H54 (cell line): ENCODE measurements around the gene MPP3.
"Not testable (repeated sequence)": the region's sequence is repeated elsewhere in the genome, so short reads cannot be mapped to it uniquely, and the experiment has no call there.

Experiments used
- DNase-seq: peaks from one replicate; pipeline ENCODE4 v3.0.0; 2011; ENCODE audit warnings: low spot score, mixed read lengths; ENCODE audit not compliant: insufficient read length
- FAIRE-seq: peaks from 3 replicates; lab custom pipeline; 2011; peaks lifted over from hg19 to GRCh38; lab: Jason Lieb, UNC
- POLR2A ChIP-seq: IDR thresholded peaks from 2 replicates; pipeline ENCODE4 v1.6.1; 2011; ENCODE audit warnings: low read depth, mild to moderate bottlenecking, low read length

The MPP3 gene

DNA sequence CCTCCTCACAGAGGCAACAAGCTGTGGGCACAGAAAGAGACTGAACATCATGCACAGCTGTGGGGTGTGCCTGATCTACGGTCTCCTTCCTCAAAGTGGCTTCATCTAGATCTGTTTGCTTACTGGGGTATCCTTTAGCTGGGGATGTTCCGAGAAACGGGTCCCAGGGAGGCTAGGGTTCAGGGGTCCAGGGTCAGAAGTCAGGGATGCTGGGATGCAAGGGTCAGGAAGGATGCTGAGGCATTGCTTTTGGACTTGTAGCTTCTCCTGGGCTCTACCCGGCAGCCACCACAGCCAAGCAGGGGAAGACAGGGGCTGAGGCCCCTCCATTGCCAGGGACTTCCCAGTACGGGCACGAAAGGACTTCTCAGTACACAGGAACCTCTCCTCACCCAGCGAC, 20.6 kb upstream of the MPP3 start:
- FAIRE-seq = no peak
- DNase-seq = no peak
- no peak for TF ChIP-seq POLR2A

DNA sequence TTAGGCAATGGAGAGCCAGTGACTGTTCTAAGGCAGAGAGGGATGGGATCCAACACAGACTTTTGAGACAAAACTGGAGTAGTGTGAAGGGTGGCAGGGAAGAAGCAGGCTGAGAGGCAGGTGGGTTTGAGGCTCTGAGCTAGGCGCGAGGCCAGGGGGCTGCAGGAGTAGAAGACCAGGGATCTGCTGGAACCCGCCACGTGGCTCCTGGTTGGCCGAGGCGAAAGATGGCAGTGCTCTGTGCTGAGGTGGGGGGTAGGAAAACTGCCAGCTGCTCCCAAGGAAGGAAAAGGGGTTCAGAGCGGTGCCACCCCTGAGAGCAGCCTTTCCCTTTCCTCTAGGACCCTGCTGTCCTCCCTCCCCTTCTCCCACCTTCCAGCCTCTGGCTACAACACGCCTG, 19.6 kb upstream of the MPP3 start:
- FAIRE-seq (no peak), DNase-seq (no peak)
- TF ChIP-seq POLR2A = no peak

DNA sequence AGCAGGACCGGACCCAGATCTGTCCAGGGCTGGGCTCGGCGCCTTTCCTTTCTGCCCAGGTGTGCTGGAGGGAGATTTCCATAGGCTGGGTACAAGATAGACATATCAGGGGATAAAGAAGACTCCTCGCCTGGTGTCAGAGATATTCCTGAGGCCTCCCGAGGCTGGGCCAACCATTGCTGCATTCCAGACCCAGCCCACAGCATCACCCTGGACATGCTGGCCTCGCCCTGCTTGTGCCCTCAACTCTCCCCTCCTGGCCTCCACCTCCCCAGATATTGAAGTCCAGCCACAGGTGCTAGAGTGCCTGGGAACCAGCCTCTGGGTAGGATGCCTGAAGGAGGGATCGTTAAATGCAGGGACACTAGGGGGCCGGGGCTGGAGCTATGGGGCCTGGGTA, 16.2 kb upstream of the MPP3 start:
- no peak for FAIRE-seq
- TF ChIP-seq POLR2A = no peak
- no peak for DNase-seq

DNA sequence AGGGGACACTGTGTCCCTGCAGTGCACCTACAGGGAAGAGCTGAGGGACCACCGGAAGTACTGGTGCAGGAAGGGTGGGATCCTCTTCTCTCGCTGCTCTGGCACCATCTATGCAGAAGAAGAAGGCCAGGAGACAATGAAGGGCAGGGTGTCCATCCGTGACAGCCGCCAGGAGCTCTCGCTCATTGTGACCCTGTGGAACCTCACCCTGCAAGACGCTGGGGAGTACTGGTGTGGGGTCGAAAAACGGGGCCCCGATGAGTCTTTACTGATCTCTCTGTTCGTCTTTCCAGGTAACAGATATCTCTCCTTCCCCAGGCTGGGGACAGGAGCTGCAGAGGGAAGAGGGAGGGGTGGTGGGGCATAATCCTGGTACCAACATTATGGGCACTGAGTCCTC, 15.7 kb upstream of the MPP3 start:
- FAIRE-seq (no peak), DNase-seq (no peak)
- TF ChIP-seq POLR2A = no peak

DNA sequence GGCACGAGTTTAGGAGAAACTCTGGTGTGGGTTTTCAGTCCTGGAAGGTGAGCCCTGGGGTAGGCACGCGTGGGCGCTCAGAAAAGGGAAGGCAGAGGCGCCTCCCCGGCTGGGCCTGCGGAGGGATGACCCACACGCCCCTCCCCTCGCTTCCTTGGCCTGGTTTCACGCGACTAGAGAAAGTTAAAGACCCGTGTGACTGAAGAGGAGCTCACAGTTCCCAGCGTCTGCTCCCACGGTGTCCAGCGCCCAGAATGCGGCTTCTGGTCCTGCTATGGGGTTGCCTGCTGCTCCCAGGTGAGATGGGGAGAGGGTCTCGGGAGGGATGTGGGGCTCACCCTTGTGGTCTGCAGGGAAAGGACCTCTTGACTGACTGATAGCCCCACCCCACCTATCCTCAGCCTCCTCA, 14.0 kb upstream of the MPP3 start, which contains the start of gene CD300LG:
Gene CD300LG, plus strand, starts transcription at position 214 of the 409 bp plus-strand sequence. Its CDS starts 41 bp downstream, at position 255.
- no peak for TF ChIP-seq POLR2A
- DNase-seq = no peak
- FAIRE-seq = no peak

DNA sequence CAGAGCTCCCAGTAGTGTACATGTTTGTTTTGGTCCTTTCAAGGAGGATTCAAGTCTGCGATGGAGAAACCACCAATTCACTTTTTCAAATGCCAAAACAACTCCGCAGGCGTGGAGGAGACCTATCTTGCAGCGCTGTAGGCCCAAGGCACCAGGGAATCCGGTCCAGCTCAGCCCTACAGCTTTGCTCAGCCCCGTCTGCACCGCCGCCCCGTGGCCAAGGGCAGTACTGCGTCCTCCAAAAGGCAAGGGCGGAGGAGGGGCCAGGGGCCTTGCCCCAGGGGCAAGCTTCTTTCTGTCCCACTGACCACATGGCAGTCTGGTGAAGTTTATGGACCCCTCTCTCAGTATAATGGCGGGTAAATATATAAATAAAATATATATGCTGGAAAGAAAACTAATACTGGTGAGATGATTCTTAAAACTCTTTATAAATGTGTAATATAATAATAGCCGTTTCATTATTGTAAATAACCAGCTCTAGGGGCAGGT, 13.3 kb upstream of the MPP3 start:
- TF ChIP-seq POLR2A = no peak
- FAIRE-seq (no peak), DNase-seq (peak; percentile 87)

DNA sequence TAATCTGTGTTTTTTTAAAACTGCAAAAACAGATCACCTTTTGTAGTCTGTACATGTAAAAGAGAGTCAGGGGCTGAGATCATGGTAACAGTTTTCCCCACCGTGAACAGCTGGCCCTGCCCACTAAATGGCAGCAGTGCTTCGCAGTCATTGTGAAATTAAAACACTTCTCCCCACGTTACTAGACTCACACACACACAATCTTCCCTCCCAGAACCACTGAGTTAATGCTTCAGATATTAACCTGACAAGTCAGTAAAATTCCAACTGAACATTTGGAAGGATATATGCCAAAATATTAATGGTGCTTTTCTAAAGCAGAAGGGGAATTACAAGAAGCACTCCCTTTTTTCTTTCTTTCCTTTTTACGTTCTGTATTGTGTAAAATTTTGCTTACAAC, 12.8 kb upstream of the MPP3 start:
- TF ChIP-seq POLR2A = no peak
- DNase-seq (no peak), FAIRE-seq (no peak)

DNA sequence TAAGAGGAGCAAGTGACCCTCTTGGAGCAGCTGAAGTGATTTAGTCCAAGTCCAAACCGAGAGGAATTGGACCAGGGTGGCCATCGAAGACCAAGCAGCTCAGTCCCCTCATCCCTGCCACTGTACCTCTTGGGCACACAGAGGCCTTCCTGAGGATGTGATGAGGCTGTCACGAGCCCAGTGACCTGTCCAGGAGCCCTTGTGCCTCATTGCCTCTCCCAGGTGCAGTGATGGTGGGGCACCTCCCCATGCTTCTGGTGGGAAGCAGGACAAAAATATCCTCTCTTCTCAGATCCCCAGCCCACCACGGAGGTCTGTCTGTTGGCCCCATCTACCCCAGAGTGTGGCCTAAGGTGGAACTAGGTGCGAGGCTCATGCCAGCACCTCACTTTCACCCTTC, 11.3 kb upstream of the MPP3 start:
- DNase-seq (no peak), FAIRE-seq (no peak)
- no peak for TF ChIP-seq POLR2A

DNA sequence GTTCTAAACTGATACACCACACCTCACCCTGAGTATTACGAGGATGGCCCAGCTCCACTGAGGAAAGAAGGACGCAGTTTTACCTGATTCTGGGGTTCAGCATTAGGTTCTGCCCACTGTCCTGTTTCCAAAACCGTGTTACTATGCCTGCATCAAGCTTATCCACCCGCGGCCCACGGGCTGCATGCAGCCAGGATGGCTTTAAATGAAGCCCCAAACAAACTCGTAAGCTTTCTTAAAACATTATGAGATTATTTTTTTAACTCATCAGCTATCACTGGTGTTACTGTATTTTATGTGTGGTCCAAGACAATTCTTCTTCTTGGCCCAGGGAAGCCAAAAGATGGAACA, 10.0 kb upstream of the MPP3 start:
- TF ChIP-seq POLR2A = no peak
- FAIRE-seq (no peak), DNase-seq (no peak)

DNA sequence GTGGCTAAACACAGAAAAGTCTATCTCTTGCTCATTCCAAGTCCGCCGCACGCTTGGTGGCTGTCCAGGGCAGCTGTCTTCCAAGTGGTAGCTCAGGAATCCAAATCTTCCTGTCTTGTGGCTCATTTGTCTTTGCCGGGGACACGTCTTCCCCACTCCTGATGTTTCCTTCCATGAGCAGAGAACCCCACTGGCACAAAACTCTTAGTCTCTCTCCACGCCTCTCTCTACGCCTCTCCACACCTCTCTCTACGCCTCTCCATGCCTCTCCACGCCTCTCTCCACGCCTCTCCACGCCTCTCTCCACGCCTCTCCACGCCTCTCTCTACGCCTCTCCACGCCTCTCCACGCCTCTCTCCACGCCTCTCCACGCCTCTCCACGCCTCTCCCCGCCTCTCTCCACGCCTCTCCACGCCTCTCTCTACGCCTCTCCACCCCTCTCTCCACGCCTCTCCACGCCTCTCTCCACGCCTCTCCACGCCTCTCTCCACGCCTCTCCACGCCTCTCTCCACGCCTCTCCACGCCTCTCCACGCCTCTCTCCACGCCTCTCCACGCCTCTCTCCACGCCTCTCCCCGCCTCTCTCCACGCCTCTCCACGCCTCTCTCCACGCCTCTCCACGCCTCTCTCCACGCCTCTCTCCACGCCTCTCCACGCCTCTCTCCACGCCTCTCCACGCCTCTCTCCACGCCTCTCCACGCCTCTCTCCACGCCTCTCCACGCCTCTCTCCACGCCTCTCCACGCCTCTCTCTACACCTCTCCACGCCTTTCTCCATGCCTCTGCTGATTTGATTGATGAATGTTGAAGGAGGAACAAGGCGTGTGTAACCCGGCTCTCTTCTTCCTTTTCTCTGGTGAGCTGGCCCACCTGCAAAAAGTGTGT, 9.4 kb upstream of the MPP3 start:
- FAIRE-seq, DNase-seq: not testable (repeated sequence)

DNA sequence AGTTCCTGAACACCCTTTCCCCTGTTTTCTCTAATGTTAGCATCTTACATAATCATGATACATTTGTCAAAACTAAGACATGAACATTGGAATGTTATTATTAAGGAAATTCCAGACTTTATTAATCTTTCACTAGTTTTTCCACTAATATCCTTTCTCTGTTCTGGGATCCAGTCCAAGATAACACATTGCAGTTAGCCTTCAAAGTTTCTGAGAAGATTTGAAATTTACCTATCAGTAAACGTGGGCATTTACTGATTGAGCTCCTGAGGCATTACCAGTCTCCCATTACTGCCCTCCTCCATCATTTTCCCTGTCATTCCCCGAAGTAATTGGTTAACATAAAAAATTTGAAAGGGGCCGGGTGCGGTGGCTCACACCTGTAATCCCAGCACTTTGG, 8.3 kb upstream of the MPP3 start:
- no peak for TF ChIP-seq POLR2A
- DNase-seq (no peak), FAIRE-seq (no peak)

DNA sequence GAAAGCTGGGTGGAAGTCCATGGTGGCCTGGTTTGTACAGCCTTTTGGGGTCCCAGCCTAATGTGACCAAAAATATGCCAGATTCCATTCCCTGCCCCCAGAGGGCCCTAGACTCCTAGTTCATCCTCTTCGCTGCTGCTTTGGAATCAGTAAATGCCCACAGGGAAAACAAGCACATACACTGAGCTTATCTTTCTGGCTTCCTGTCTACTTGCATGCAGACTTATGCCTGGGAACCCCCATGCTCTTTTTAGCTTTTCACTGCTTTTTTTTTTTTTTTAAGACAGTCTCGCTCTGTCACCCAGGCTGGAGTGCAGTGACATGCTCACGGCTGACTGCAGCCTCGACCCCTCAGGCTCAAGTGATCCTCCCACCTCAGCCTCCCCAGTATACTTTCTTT, 7.9 kb upstream of the MPP3 start:
- DNase-seq = no peak
- no peak for TF ChIP-seq POLR2A
- FAIRE-seq = no peak

DNA sequence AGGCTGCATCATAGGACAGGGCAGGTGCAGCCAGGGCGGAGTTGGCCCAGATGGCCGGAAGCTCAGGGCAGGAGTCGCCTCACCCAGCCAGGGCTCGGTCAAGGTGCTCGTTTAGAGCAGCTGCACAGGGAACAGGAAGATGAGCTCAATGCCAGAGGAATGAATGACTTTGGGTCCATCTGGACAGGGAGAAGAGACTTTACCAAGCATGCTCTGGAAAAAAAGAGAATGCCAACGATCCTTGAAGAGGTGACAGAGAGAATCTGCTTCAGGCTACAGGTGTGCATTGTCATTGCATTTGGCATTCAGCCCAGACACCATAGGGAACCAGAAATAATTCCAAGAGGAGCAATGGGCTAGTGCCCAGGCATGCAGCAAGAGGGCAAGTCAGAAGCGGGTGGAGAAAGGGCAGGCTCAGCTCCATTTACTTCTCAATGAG, 6.7 kb upstream of the MPP3 start:
- TF ChIP-seq POLR2A = no peak
- FAIRE-seq = no peak
- no peak for DNase-seq

DNA sequence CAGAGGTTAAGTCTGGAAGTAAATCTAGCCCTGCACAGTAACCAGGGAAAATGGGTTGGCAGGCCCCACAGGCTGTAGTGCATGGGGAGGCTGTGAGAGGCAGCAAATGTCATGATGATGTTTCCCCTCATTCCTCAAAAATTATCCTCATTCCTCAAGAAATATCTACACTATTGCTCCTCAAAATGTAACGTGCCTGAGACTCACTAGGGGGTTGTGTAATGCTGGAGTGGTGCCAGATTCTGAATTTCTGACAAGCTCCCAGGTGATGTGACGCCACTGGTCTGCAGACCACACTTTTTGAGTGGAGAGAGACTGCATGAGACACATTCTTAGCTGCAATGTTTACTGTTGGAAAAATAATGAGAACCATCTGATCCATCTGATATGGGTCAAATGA, 1.2 kb upstream of the MPP3 start:
- DNase-seq (no peak), FAIRE-seq (no peak)
- TF ChIP-seq POLR2A = no peak
